Right lung (tissue), 10 donors: Measurements from ENCODE around the gene DAB1. TPM values are rescaled to one million over a fixed set of nuclear protein-coding genes. Genes with fewer than 3 reads are reported as not detected.

ENCODE experiments used
- DNase-seq, 2 donors: peaks; one replicate each; pipeline ENCODE4 v3.0.0-alpha.2; 2013
- long read RNA-seq, 8 donors: transcript quantifications; one replicate each; lab custom pipeline, GENCODE V29; 2026
- polyA plus RNA-seq, 5 donors: library from polyadenylated mRNA; unstranded; fragments of 120-200 nt; gene quantifications; one replicate each; pipeline versions ENCODE4 v1.2.1 to v1.2.3, GENCODE V29; 2013; ENCODE audit warnings: inconsistent platforms in 1 of 5, low replicate concordance in 1 of 5; ENCODE audit not compliant: insufficient read length in 5 of 5, insufficient read depth in 1 of 5

The DAB1 gene
- 1 to 10 TPM in 2 of 5 donors, under 1 TPM in 3; 0.72 to 1.5 (median 0.87) TPM for polyA plus RNA-seq
- long read RNA-seq, donor 1: 0 reads
- long read RNA-seq, donor 2: 0 reads
- long read RNA-seq, donor 3: 0 reads
- long read RNA-seq, donor 4: 0 reads
- long read RNA-seq, donor 5: 0 reads
- long read RNA-seq, donor 6: 0 reads
- long read RNA-seq, donor 7: 0 reads
- long read RNA-seq, donor 8: 0 reads

GRCh38 chr1:57423656-57424211, at the start of gene DAB1:
DAB1 (minus strand) TSS chr1:57424060; CDS start chr1:57291030, 133,030 bp downstream.
- no peak for DNase-seq

DNA sequence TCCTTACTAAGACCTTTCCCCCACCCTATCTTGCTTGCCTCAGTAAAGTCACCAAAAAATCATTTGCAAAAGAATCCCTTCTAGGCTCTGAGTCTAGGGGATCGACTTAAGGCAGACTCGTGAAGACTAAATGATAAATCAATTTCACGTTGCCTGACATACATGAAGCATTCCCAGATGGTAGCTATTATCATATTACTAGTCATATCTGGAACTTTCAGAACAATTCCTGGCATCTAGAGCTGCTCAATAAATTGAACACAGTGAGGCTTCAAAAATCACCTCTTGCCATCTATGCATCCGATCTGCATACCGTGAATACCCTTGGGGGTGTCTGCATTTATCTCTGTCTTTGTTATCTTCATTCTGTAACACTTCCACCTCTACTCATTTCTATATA, 49.6 kb upstream of the DAB1 start:
- no peak for DNase-seq

DNA sequence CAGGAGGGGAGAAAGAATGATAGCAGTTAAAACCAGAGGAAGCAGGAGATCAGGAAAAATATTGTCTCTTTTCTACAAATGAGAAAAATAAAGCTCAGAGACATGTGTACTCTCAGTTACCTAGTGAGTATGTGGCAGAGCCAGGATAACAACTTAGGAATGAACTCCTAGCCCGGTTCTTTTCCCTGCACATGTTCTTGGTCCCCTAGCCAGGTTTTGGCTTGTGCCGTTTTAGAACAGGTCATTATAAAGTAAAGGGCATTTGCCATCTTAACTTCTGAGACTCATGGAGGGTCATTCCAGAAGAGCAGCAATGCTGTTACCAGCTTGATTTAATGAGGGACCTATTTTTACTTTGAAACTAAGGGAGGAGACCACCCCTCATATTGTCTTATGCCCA, 48.1 kb upstream of the DAB1 start:
- DNase-seq: no peak

DNA sequence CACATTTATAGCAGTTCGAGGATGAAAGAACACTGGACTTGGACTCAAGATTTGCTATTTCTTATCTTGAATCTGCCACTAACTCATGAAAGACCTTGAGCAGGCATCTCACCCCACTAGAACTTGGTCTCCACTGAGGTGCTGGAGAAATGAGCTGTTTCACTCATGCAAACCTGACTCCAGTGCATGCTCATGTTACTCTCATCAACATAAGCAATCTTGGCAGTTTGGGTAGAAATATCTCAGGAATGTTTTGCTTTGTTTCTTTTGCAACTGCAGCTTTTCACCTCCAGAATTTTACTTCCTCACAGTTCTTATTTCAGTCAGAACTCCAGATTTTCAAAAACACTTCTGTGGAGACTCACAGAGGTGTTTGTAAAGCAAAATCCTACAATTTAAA, 46.2 kb upstream of the DAB1 start:
- DNase-seq: no peak

DNA sequence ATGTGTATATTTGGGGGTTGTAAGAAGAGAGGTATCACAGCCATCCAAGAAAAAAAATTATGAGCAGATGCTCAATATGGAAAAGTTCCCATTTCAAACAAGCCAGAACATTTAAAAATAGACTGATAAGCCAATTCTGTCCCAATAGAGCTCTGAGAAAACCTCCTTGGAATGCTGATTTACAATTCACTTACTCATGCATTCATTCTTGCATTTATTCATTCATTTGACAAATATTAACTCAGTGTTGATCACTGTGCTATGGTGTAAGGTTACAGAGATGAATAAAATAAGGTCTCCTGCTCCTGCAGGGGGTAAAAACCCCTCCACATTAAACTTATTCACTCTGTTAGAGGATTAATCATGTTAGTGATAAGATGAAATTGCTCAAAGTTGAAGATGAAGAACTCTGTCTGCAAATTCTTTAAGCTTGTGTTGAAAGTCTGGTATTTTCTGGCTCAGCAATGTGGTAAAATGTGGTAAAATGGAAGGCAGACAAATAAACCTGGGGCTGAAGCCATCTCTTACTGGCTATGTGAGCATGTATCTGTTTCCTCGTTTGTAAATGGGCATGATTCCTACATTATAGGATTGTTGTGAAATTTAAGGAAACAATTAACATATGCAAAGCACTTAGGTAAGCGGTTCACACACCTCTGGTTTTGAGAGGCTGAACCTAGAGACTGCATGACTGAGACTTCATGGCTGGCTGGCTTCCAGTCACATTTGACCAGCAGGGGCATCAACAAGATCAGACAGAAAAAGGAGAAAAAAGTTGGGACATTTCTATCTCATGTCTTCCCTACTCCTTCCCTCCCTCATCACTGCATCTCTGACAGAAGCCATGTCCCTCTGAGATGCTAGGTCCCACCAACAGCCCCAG, 45.0 kb upstream of the DAB1 start:
- DNase-seq: no peak

- DNase-seq: no peak
Observed at GRCh38 chr1:57467830-57468229, 44.0 kb upstream of the DAB1 start.

GRCh38 chr1:57464756-57465155, 40.9 kb upstream of the DAB1 start:
- DNase-seq: no peak

GRCh38 chr1:57463343-57463742, 39.5 kb upstream of the DAB1 start:
- DNase-seq: no peak

- DNase-seq: no peak
Observed at GRCh38 chr1:57461405-57461804, 37.5 kb upstream of the DAB1 start.

- DNase-seq: no peak
Observed at GRCh38 chr1:57451516-57451915, 27.7 kb upstream of the DAB1 start.

- no peak for DNase-seq
Observed at GRCh38 chr1:57450981-57451380, 27.1 kb upstream of the DAB1 start.

DNA sequence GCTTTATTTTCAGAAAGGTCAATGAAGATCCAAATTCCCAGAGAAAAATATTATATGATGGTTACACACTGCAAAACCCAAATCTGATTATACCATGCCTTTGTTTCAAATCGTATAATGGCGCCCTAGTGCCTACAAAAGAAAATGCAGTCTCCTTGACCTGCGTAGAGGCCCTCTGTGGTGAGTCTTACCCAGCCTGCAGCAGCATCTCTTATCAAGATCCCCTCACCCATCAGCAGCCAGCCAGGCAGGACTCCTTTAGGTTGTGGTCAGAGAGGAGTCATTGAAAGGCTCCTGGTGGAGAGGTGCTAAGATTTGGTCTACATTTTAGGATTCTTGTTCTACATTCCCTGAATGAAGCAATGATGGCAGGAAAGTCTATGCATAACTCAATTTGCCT, 23.7 kb upstream of the DAB1 start:
- no peak for DNase-seq

DNA sequence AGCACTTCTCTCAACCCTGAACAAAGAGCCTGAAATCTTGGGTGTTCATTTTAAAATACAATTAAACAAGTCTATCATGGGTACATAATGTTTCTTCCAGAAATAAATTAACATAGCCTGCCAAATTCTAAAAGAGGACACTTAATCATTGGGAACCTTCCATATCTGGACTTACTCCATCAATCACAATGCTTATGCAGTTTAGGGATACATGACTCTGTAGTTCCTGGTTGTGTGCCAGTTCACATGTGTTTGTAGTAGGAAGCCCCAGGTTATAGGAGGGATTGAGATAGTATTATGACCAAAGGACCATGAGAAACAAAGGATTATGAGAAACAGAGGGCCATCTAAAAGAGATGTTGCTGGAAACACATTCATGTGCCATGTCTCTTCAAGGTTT, 19.1 kb upstream of the DAB1 start:
- DNase-seq: no peak

GRCh38 chr1:57440096-57440495, 16.2 kb upstream of the DAB1 start:
- no peak for DNase-seq

GRCh38 chr1:57431400-57431799, 7.5 kb upstream of the DAB1 start:
- DNase-seq: no peak

DNA sequence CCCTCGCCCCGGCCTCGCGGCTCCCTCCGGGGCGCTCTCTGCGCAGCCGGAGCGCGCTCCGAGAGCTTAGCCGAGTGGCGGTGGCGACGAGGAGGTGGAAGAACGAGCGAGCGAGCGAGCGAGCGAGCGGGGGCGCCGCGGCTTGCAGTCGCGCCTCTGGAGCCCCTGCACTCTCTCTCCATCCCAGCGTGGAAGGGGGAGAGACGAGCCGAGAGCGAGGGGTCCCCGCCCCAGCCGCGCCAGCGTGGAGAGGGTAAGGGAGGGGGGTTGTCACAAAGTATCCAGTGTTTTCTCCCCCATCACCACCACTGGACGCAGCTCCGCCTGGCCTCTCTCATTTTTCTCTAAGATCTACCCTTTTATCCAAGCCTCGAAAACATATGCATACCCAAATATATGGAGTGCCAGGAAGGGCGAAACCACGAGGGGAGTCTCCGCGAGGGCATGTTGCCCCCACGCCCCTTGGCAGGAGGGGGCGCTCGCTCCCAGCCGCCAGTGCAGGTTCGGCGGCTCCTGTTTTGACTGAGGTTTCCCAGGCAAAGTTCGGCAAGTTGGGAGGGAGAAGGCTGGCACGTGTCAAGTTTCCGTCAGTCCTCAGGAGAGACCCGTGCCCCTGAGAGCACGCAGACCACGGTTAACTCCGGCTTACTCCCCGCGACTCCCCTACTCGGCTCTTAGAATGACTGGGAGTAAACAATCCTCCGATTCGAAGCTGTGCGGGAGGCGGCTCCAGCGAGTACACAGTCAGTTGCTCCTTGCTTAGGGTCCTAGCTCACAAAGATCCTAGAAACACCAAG, 569 bp upstream of the DAB1 start:
- DNase-seq: peak in 1 of 2 donors; percentile 6

DNA sequence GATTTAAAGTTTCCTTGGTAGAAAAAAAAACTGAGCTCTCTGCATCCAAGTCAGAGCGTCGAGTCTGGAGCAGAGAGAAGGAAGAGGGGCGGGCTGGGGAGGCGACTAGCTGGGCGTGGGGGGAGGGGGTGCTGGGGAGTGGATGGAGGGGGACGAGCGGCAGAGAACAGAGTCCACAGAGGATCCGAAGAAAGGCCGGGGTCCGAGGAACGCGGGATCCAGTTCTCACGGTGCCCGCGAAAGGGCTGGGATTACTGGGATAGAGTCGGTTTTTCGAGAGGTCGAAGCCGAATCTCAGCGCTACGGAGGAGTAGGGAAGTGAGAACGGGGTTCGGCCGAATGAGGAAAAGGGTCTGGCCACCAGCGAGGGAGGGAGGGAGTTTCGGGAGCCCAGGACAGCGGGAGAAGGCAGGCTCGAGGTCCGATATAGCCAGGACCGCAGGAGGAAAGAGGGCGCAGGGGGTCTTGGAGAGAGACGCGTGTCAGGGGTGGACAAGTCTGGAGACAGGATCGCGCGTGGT, 665 bp downstream of the DAB1 start:
- DNase-seq: peak in 1 of 2 donors; percentile 8

- DNase-seq: peak in 1 of 2 donors; percentile 24
Observed at GRCh38 chr1:57422271-57423134, 1.4 kb downstream of the DAB1 start.

DNA sequence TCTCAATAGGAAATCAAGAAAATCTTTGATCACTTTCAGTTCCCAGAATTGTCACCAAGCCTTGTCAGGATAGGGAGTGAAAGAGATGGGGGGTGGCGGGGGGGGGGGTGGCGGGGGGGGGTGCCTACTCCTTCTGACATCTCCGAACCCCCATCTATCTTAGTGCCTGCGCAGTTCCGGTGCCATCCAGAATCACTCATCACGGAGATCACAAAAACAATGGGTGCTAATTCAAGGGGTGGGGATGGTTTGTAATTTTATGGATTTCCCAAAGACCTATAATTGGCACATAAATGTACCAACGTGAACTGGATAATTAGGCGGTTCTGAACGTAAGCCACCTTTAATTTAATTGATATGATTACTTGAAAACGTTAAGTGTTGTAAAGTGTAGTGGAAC, 2.1 kb downstream of the DAB1 start:
- DNase-seq: no peak

DNA sequence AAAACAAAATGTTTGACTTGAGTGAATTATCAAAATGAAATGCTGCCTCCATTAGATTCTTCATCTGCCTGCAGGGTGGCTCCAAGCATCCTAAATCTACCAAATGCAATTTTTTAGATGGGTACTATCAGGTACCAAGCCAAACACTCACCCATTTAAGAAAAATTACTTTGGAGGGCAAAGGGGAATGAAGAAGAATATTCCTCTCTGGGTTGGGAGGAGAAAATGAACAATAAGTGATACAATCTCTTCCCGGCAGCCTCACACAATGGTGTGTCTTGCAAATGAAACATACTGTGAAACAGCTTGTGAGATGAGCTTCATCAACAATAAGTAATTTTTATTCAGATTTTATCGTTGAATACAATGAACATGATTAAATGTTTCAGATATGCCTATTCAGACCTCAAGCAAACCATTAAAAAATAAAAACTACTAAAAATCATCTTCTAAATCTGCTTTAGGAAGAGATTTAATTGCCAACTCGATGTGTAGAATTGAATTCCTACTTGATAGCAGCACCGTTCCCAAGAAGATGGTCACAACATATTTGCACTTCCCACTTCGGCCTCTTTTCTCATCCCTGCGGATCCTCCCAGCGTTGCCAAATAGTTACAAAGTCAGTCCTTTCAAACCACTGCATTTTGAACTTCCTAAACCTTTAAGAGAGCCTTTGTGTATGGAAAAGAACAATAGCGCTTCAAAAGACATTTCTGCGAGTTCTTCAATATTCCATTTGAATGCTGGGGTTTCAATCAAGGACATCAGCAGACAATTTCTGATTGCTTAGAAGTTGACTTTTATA, 2.7 kb downstream of the DAB1 start:
- DNase-seq: no peak
